ENCODE results near the gene TCTN3.
"Not testable (repeated sequence)": the region's sequence is repeated elsewhere in the genome, so short reads cannot be mapped to it uniquely, and the experiment has no call there.

TCTN3 gene

GRCh38 chr10:95626500-95626899, 67.2 kb downstream of the TCTN3 start:
- DNase-seq (ENCODE audit: low read depth), result no peak

- DNase-seq (ENCODE audit: low read depth), result not testable (repeated sequence)
Measured at GRCh38 chr10:95620415-95620814, 73.3 kb downstream of the TCTN3 start.

- no peak for DNase-seq (ENCODE audit: low read depth)
Measured at GRCh38 chr10:95618101-95618500, 75.6 kb downstream of the TCTN3 start.

- DNase-seq (ENCODE audit: low read depth), result no peak
Measured at GRCh38 chr10:95616446-95616845, 77.3 kb downstream of the TCTN3 start.

Measured in activated T-cell treated with anti-CD3 and anti-CD28 coated beads for 1 hour (primary cell).